ENCODE data around the gene ADGB.

GRCh38 chr6:146551545-146551944, 47.2 kb upstream of the ADGB start:
- TF ChIP-seq EP300 (IDR thresholded peaks at IDR 0.05; ENCODE audit: low read depth in 2 of 2, low read length in 2 of 2) (no peak), EP300 (CRISPR knock-in tag; IDR thresholded peaks at IDR 0.05; ENCODE audit: borderline replicate concordance) (no peak), ZMAT3 (CRISPR knock-in tag; conservative IDR thresholded peaks at IDR 0.05) (no peak), ZNF510 (CRISPR knock-in tag; IDR thresholded peaks at IDR 0.05; ENCODE audit: low read depth) (no peak)
- TF ChIP-seq, protein P1, sequence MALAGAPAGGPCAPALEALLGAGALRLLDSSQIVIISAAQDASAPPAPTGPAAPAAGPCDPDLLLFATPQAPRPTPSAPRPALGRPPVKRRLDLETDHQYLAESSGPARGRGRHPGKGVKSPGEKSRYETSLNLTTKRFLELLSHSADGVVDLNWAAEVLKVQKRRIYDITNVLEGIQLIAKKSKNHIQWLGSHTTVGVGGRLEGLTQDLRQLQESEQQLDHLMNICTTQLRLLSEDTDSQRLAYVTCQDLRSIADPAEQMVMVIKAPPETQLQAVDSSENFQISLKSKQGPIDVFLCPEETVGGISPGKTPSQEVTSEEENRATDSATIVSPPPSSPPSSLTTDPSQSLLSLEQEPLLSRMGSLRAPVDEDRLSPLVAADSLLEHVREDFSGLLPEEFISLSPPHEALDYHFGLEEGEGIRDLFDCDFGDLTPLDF (CRISPR knock-in tag; IDR thresholded peaks at IDR 0.05), result no peak

Measured in HepG2 (cell line).